KMS-11 (cell line): Measurements from ENCODE around the gene CACNA1G.

Source experiments
- H2AFZ ChIP-seq: fragments of 200-600 bp; sonication (generic); 2 replicates; pipeline ENCODE4 v1.6.1; 2016; ENCODE audit warnings: antibody characterized with exemption, mixed run types, low read depth
- H3K27ac ChIP-seq: fragments of 200-600 bp; sonication (generic); 2 replicates; pipeline ENCODE4 v1.6.1; 2016; ENCODE audit warnings: mild to moderate bottlenecking, mixed run types
- H3K27me3 ChIP-seq: fragments of 200-600 bp; sonication (generic); 2 replicates; pipeline ENCODE4 v1.6.1; 2017; ENCODE audit warnings: mild to moderate bottlenecking, low read depth, mixed run types, moderate library complexity; ENCODE audit not compliant: insufficient read depth
- H3K36me3 ChIP-seq: fragments of 200-600 bp; sonication (generic); 2 replicates; pipeline ENCODE4 v1.6.1; 2017; ENCODE audit warnings: mild to moderate bottlenecking, mixed run types; ENCODE audit not compliant: insufficient read depth
- H3K4me1 ChIP-seq: fragments of 200-600 bp; sonication (generic); 2 replicates; pipeline ENCODE4 v1.6.1; 2016; ENCODE audit warnings: mild to moderate bottlenecking, low read depth, mixed run types; ENCODE audit not compliant: poor library complexity, severe bottlenecking
- H3K4me2 ChIP-seq: fragments of 200-600 bp; sonication (generic); 2 replicates; pipeline ENCODE4 v1.7.0; 2016; ENCODE audit warnings: mild to moderate bottlenecking, mixed run types
- H3K4me3 ChIP-seq: fragments of 200-600 bp; sonication (generic); IDR thresholded peaks from 2 replicates; pipeline ENCODE4 v1.6.1; 2017; ENCODE audit warnings: low read depth, low read length, mixed read lengths; ENCODE audit not compliant: insufficient read depth
- H3K79me2 ChIP-seq: fragments of 200-600 bp; sonication (generic); 2 replicates; pipeline ENCODE4 v1.6.1; 2016; ENCODE audit warnings: low read depth, mixed run types; ENCODE audit not compliant: insufficient read depth
- H3K9ac ChIP-seq: fragments of 200-600 bp; sonication (generic); 2 replicates; pipeline ENCODE4 v1.6.1; 2016; ENCODE audit warnings: mild to moderate bottlenecking, mixed run types
- H4K20me1 ChIP-seq: fragments of 200-600 bp; sonication (generic); 2 replicates; pipeline ENCODE4 v1.6.1; 2016; ENCODE audit warnings: mild to moderate bottlenecking, mixed run types; ENCODE audit not compliant: insufficient read depth
- TF ChIP-seq, protein P1 (sequence below): fragments of 200-600 bp; sonication (generic); conservative IDR thresholded peaks from 2 replicates; pipeline ENCODE4 v1.6.1; 2017; ENCODE audit warnings: low read depth, mild to moderate bottlenecking, antibody characterized with exemption, low read length, moderate library complexity, mixed read lengths

Gene CACNA1G

DNA sequence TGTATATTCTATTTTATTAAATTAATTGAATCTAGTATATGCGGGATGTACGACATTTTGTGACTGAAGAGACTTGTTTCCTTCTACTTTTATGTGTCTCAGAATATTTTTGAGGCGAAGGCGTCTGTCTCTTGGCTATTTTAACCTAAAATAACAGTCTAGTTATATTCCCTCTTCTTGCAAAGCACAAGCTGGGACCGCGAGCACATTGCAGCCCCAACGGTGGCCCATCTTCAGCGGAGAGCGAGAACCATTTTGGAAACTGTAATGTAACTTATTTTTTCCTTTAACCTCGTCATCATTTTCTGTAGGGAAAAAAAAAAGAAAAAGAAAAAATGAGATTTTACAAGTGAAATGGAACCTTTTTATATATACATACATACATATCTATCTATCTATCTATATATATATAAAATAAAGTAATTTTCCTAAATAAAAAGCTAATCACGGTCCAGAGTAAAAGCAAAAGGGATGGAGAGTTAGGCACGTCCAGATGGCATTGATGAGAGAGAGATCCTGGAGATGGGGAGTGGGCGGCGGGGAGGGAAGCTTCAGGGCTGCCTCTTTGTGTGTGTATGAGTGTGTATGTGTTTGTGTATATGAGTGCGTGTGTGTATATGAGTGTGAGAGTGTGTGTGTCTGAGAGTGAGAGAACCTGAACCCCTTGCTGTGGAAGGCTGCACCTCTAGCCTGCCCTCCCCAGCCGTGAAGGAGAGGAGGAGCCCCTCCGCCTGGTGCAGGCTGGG is 66.7 kb downstream of the CACNA1G start:
- Histone ChIP-seq H3K4me3 (no peak overlapping the region), H3K4me2 (no peak overlapping the region), H3K79me2 (no peaks in the 10 kb centered on the region), H3K36me3 (no peaks in the 10 kb centered on the region), H3K27ac (no peak overlapping the region), H4K20me1 (no peaks in the 10 kb centered on the region), H3K4me1 (no peaks in the 10 kb centered on the region), H2AFZ (no peak overlapping the region), H3K9ac (no peak overlapping the region), H3K27me3 (peaks cover 52% of the 10 kb centered on the region; the same call in 1 of the 2 replicates)
- TF ChIP-seq, protein P1, sequence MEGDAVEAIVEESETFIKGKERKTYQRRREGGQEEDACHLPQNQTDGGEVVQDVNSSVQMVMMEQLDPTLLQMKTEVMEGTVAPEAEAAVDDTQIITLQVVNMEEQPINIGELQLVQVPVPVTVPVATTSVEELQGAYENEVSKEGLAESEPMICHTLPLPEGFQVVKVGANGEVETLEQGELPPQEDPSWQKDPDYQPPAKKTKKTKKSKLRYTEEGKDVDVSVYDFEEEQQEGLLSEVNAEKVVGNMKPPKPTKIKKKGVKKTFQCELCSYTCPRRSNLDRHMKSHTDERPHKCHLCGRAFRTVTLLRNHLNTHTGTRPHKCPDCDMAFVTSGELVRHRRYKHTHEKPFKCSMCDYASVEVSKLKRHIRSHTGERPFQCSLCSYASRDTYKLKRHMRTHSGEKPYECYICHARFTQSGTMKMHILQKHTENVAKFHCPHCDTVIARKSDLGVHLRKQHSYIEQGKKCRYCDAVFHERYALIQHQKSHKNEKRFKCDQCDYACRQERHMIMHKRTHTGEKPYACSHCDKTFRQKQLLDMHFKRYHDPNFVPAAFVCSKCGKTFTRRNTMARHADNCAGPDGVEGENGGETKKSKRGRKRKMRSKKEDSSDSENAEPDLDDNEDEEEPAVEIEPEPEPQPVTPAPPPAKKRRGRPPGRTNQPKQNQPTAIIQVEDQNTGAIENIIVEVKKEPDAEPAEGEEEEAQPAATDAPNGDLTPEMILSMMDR, result no peak

DNA sequence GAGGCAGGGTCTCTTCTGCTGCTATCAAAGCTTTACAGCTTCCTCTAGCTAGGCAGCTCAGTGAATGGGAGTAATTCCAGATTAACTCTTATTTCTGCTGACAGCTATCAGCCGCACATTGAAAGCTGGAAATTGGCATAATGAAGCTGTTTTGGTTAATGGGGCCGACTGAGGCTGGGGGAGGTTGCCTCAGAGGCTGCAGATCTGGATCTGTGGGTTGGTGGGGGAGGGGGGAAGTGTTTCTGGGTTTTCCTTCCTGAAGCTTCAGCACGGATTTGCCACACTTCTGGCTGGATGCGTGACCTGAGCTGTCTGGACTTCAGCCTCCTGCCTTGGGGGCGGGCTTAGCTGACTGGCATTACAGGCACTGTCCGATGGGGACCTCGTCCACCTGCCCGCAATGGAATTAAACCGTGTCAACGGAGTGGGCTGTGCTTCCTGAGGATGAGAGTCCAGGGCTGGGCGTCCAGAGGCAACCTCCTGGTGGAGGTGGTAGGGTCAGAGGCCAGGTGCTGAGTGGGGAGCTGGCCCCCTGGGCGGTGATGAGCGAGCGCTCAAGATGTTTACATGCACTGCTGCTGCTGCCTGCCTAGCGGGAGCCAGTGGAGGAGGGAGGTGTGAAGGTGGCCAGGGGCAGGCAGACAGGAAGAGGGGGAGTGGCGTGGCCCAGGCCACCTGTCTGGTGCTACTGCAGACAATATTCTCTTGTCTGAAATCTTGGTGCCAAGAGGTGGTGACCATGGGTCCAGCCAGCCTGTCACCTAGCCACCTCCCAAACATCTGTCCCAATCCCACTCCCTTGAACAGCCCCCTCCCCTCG is 67.5 kb downstream of the CACNA1G start:
- no peak overlapping the region for H3K9ac ChIP-seq

DNA sequence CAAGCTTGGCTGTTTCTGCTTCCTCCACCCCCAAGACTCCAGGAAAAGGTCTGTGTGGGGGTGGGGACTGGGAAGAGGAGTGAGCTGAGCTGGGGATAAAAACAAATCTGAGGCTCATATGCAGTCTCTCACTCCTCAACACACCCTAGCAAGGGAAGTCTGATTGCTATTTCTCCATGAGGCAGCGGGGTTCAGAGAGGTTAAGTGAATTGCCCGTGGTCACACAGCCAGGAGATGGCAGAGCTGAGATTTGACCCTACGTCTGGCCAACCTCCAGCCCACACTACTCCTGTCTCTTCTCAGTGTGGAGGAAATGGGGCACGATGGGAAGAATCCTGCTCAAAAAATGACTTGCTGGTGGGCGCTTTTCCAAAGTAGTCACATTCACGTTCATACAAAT is 69.4 kb downstream of the CACNA1G start:
- Histone ChIP-seq H3K9ac (no peak overlapping the region), H3K27ac (no peak overlapping the region), H3K4me1 (no peaks in the 10 kb centered on the region), H3K27me3 (peaks cover 74% of the 10 kb centered on the region), H3K4me2 (no peak overlapping the region), H2AFZ (no peak overlapping the region), H3K4me3 (no peak overlapping the region), H3K36me3 (no peaks in the 10 kb centered on the region), H3K79me2 (no peaks in the 10 kb centered on the region), H4K20me1 (no peaks in the 10 kb centered on the region)
- TF ChIP-seq, protein P1, result no peak

More for the DNA sequence above, 67.5 kb downstream of the CACNA1G start:
- H2AFZ ChIP-seq, result no peak overlapping the region
- H3K4me1 ChIP-seq, result no peaks in the 10 kb centered on the region
- H3K27me3 ChIP-seq, result peaks cover 59% of the 10 kb centered on the region; the same call in 1 of the 2 replicates
- no peaks in the 10 kb centered on the region for H3K79me2 ChIP-seq
- no peaks in the 10 kb centered on the region for H3K36me3 ChIP-seq
- H3K4me2 ChIP-seq, result no peak overlapping the region
- TF ChIP-seq, protein P1, result no peak
- H3K27ac ChIP-seq, result no peak overlapping the region
- no peak overlapping the region for H3K4me3 ChIP-seq
- H4K20me1 ChIP-seq, result no peaks in the 10 kb centered on the region

DNA sequence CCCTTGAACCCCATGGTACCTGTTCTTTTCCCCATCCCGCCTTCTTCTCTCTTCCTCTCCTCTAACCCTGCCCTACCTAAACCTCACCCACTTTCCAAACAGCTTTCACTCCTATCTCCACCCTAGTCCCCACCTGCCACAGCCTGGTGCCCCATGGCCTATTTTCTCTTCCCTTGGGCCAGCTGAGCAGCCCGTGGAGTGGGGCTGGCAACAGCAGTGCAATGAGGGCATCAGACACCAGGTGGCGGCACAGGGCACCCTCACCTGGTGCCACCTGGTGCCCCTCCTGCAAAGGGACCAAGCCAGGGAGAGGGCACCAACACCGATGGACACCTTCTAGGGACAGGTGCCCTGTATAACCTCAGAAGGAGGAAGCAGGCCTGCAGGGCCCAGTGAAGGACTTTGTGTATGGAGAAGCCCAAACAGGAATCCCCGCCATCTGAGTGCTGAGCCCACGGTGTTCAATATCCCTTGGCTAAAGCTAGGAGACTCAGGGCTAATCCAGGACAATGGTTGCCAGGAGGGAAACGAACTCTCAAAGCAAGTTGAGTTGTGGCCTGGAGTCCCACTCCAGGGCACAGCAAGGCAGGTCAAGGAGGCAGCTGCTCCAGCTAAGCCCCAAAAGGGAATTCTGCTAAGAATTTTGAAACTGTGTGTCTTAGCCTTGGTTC is 70.1 kb downstream of the CACNA1G start:
- Histone ChIP-seq H3K27me3 (peaks cover 74% of the 10 kb centered on the region), H3K4me1 (no peaks in the 10 kb centered on the region)
- TF ChIP-seq, protein P1, result peak; percentile 91

More for the DNA sequence above, 70.1 kb downstream of the CACNA1G start:
- Histone ChIP-seq H3K36me3 (no peaks in the 10 kb centered on the region), H3K4me2 (no peak overlapping the region), H3K9ac (no peak overlapping the region), H3K79me2 (no peaks in the 10 kb centered on the region), H3K27ac (no peak overlapping the region), H3K4me3 (no peak overlapping the region), H4K20me1 (no peaks in the 10 kb centered on the region), H2AFZ (no peak overlapping the region)
